ENCODE data around the gene KLRB1. TPM values are rescaled to one million over a fixed set of nuclear protein-coding genes. Genes with fewer than 3 reads are reported as not detected.
"Not testable (repeated sequence)": the region's sequence is repeated elsewhere in the genome, so short reads cannot be mapped to it uniquely, and the experiment has no call there.

The KLRB1 gene
- total RNA-seq, 1 donor from 2014 or later: not detected

DNA sequence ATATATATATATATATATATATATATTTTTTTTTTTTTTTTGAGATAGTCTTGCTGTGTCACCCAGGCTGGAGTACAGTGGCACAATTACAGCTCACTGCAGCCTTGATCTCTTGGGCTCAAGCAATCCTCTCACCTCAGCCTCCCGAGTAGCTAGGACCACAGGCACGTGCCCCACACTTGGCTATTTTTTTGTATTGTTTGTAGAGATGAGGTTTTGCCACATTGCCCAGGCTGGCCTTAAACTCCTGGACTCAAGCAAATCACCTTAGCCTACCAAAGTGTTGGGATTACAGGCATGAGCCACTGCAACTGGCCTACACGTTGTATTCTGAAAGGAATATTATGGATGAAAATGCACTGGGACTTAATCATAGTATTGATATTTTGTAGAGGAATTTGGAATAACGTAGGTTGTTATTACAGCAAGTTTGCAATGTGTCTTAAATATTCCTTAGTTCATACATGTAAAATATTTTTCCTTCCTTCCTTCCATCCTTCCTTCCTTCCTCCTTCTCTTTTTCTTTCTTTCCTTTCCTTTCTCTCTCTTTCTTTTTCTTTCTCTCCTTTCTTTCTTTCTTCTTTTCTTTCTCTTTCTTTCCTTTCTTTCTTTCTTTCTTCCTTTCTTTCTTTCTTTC is 862 bp downstream of the KLRB1 start:
- TF ChIP-seq, protein P1, sequence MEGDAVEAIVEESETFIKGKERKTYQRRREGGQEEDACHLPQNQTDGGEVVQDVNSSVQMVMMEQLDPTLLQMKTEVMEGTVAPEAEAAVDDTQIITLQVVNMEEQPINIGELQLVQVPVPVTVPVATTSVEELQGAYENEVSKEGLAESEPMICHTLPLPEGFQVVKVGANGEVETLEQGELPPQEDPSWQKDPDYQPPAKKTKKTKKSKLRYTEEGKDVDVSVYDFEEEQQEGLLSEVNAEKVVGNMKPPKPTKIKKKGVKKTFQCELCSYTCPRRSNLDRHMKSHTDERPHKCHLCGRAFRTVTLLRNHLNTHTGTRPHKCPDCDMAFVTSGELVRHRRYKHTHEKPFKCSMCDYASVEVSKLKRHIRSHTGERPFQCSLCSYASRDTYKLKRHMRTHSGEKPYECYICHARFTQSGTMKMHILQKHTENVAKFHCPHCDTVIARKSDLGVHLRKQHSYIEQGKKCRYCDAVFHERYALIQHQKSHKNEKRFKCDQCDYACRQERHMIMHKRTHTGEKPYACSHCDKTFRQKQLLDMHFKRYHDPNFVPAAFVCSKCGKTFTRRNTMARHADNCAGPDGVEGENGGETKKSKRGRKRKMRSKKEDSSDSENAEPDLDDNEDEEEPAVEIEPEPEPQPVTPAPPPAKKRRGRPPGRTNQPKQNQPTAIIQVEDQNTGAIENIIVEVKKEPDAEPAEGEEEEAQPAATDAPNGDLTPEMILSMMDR (IDR thresholded peaks at IDR 0.05; ENCODE audit: partially characterized antibody, unreplicated experiment): no peak
- Mint-ChIP-seq H3K27ac (ENCODE audit: unreplicated experiment) (no peak overlapping the region), H3K36me3 (ENCODE audit: unreplicated experiment) (no peaks in the 10 kb centered on the region), H3K4me1 (ENCODE audit: low read depth, unreplicated experiment) (no peaks in the 10 kb centered on the region), H3K4me3 (ENCODE audit: unreplicated experiment) (no peak overlapping the region), H3K27me3 (ENCODE audit: unreplicated experiment) (peaks cover 3% of the 10 kb centered on the region), H3K9me3 (ENCODE audit: unreplicated experiment) (no peaks in the 10 kb centered on the region)
- DNase-seq: no peak

DNA sequence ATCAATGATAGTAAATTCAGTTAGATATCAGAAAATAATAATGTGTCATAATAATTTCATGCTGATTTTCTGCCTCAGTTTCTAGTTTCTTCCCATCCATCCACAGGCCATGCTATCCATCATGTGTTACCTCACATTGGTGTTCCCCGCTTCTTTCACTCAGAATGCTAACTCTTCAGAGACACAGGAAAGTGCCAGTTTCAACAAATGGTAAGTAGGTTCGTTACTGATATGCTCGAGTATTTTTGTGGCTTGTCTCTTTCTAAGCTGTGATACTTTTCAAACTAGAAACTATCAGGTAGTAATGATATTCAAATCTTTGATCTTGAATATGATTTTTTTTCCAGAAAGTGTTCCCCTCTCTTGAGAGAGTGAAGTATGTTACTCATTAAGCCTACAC is 1.5 kb downstream of the KLRB1 start:
- H3K9me3 Mint-ChIP-seq (ENCODE audit: unreplicated experiment): no peaks in the 10 kb centered on the region
- H3K4me1 Mint-ChIP-seq (ENCODE audit: low read depth, unreplicated experiment): no peaks in the 10 kb centered on the region
- H3K27me3 Mint-ChIP-seq (ENCODE audit: unreplicated experiment): no peaks in the 10 kb centered on the region
- H3K4me3 Mint-ChIP-seq (ENCODE audit: unreplicated experiment): no peak overlapping the region
- TF ChIP-seq, protein P1 (IDR thresholded peaks at IDR 0.05; ENCODE audit: partially characterized antibody, unreplicated experiment): no peak
- no peak overlapping the region for H3K27ac Mint-ChIP-seq (ENCODE audit: unreplicated experiment)
- no peak for DNase-seq
- no peaks in the 10 kb centered on the region for H3K36me3 Mint-ChIP-seq (ENCODE audit: unreplicated experiment)

GRCh38 chr12:9605483-9605882 is 2.2 kb downstream of the KLRB1 start:
- Mint-ChIP-seq H3K9me3 (ENCODE audit: unreplicated experiment) (no peaks in the 10 kb centered on the region), H3K36me3 (ENCODE audit: unreplicated experiment) (no peaks in the 10 kb centered on the region), H3K4me1 (ENCODE audit: low read depth, unreplicated experiment) (no peaks in the 10 kb centered on the region), H3K27ac (ENCODE audit: unreplicated experiment) (no peak overlapping the region), H3K27me3 (ENCODE audit: unreplicated experiment) (no peaks in the 10 kb centered on the region), H3K4me3 (ENCODE audit: unreplicated experiment) (no peak overlapping the region)
- no peak for DNase-seq
- TF ChIP-seq, protein P1 (IDR thresholded peaks at IDR 0.05; ENCODE audit: partially characterized antibody, unreplicated experiment): no peak

GRCh38 chr12:9604287-9604686 is 3.4 kb downstream of the KLRB1 start:
- Mint-ChIP-seq H3K36me3 (ENCODE audit: unreplicated experiment) (no peaks in the 10 kb centered on the region), H3K27ac (ENCODE audit: unreplicated experiment) (no peak overlapping the region), H3K4me1 (ENCODE audit: low read depth, unreplicated experiment) (peaks cover 3% of the 10 kb centered on the region), H3K4me3 (ENCODE audit: unreplicated experiment) (no peak overlapping the region), H3K9me3 (ENCODE audit: unreplicated experiment) (no peaks in the 10 kb centered on the region), H3K27me3 (ENCODE audit: unreplicated experiment) (no peaks in the 10 kb centered on the region)
- DNase-seq: no peak
- TF ChIP-seq, protein P1 (IDR thresholded peaks at IDR 0.05; ENCODE audit: partially characterized antibody, unreplicated experiment): no peak

- H3K27me3 Mint-ChIP-seq (ENCODE audit: unreplicated experiment); H3K4me3 Mint-ChIP-seq (ENCODE audit: unreplicated experiment); H3K27ac Mint-ChIP-seq (ENCODE audit: unreplicated experiment); H3K4me1 Mint-ChIP-seq (ENCODE audit: low read depth, unreplicated experiment); DNase-seq; H3K9me3 Mint-ChIP-seq (ENCODE audit: unreplicated experiment); H3K36me3 Mint-ChIP-seq (ENCODE audit: unreplicated experiment): not testable (repeated sequence)
Observed at GRCh38 chr12:9600426-9600825, 7.3 kb downstream of the KLRB1 start.
